ENCODE results near the gene IL17A.
"Not testable (repeated sequence)": the region's sequence is repeated elsewhere in the genome, so short reads cannot be mapped to it uniquely, and the experiment has no call there.

The IL17A gene

DNA sequence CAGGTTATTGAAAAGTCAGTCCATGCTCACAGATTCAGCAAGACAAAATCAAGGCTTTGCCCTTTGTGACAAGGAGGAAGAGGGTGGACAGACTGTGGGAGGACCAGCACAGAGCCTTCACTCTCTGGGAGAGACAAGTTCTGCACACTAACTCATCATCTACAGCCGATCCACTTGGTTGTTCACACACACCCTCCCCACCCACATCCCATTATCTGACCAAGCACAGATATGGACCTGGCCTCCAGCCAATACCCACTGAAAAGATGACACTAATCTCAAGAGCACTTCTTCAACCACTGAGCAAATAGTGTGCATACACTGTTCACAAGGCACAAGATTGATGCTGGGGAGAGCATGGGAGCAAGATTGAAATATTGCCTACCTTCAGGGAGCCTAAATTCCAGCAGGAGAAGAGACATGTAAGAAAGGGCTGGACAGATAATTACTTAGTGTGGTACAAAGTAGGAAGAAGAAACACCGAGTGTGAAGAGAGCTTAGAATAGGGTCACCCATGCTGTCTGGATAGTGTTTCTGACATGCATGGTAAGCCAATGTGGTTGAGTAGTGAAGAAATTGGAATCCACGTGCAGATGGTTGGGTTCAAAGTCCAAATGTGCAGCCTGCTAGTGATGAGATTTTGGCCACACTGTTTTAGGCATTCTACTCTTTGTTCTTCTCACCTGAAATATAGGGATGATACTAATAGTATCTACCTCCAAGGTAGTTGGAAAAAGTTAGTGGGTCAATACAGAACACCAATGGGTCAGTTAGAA, 21.7 kb upstream of the IL17A start:
- no peak for DNase-seq

- DNase-seq = no peak
Measured at GRCh38 chr6:52167267-52167666, 18.9 kb upstream of the IL17A start.

GRCh38 chr6:52168351-52168750, 17.8 kb upstream of the IL17A start:
- not testable (repeated sequence) for DNase-seq

DNA sequence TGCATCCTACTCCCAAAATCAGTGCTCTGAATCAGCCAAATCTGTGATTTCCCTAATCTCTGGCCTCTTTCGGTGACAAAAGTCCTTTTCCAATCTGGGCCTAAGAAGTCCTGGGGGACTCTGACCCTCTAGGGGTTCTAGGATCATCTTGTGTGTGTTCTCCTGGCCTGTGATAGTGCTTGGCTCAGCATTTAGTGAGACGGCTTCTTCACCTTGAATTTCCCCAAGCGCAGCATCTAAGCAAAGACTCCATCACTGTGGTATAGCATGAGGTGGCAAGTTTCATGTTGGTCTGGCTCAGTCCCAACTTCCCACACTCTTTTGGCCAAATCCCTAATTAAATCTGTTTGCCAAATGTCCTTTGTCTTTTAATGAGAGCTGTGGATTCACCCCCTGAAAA, 12.1 kb upstream of the IL17A start:
- DNase-seq = no peak

DNA sequence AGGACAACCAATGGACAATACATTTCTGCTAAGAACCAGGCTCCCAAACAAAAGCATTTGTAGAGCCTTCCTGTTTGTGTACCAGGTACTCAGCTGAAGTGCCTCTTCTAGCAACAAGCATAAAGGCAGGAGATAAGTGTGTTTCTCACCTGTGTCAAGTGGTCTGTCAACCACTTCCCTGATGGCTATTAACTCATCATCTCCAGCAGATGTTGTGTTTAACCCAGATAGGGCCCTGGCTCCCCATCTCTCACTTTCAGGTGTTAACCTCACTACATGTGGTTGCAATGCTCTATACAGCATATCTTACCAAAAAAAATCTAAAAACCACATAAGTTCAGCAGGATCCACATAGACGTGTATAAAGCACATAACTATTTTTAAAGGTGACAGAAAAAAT, 9.6 kb upstream of the IL17A start:
- no peak for DNase-seq

DNA sequence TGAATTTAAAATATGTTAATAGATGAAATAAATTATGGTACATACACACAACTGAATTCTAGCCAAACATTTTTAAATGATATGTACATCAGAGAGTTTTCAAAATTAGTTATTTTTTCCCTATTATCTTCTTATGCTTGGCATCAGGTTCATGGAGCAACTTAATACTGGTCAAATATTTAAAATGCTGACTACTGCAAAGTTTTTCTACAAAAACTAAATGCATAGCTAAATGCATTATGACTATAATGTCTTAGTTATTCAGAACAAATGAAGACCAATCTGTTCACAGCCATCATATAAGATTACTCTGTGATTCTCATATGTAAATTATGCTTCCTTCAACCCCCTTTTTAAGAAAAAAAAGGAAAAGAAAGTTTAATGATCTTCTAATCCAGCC, 8.2 kb upstream of the IL17A start:
- DNase-seq = no peak

DNA sequence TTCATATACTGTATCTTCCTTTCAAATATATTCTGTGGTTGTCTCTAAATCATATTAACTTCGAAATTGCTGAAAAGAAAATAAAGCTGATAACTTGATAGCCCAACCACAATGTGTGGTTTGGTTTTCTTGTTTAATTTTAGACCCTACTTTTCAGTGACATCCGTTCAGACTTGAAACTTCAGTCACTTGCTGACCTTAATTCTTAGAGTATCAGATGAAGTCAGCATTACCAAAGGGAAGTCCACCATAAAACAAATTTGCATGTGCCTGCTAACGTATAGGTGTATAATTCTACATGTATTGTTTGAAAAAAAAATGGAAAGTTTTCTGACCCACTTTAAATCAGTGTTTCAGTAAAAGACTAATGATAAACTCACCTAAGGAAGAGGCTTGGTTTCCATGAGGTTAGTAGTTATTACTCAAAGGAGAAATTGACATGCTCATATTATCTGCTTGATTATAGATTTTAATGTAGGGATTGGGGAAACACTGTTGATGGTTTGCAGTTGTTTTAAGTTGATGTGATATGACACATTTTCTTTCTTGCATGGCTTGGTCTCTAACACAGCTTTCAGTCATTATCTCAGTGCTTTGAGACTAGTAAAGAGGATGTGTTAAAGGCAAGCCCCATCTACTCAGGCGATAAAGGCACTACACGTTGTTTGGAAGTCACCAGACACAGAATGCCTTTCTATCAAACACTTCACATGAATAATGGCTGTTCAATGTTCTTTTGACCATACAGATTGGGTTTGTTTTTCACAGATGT, 5.2 kb upstream of the IL17A start:
- no peak for DNase-seq

GRCh38 chr6:52183131-52183713, 3.0 kb upstream of the IL17A start:
- DNase-seq = no peak

DNA sequence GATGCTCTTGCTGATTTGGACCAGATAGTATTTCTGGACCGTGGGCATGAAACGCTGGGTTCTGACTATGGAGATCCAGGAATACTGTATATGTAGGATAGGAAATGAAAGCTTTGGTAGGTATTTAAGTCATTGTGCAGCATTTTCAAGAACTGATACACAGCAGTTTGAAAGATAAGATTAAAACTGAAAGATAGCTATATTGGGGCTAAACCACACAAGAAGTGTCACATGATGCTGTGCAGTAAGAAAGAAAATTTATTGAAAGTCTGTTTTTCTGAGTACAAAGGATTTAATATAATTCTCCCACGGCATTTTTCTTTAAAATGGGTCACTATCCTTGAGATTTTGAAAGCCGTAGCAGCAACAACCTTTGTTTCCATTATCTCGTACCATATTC, 305 bp downstream of the IL17A start:
- no peak for DNase-seq

DNA sequence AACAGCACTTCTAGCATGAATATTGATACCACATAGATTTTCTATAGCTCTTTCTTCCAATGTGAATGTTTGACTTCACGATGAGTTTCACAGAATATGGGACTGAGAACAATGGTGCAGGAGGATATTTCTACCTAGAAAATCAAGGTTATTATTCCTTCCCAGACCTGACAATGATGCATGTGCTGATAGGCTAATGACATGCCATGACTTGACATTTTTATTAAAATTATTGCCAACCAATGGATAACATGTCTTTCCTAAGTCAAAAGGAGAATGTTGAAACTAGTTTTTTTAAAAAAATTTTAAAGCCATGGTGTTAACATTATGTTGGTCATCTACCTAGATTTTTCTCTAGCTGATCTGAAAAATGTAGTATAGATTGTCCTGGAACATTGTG, 923 bp downstream of the IL17A start:
- no peak for DNase-seq

- no peak for DNase-seq
Measured at GRCh38 chr6:52189974-52190373, 3.8 kb downstream of the IL17A start.

DNA sequence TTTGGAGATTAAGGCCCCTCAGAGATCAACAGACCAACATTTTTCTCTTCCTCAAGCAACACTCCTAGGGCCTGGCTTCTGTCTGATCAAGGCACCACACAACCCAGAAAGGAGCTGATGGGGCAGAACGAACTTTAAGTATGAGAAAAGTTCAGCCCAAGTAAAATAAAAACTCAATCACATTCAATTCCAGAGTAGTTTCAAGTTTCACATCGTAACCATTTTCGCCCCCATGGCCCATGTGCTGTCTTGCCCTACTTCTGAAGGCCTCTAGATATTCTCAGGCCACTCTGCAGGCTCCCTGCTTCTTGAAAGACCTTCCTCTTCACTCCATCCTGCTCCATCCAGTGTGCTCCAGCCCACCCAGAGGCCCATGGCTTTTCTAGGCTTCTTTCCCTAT, 4.2 kb downstream of the IL17A start:
- no peak for DNase-seq

- DNase-seq = no peak
Measured at GRCh38 chr6:52191824-52192223, 5.6 kb downstream of the IL17A start.

- DNase-seq = no peak
Measured at GRCh38 chr6:52195886-52196285, 9.7 kb downstream of the IL17A start.

DNA sequence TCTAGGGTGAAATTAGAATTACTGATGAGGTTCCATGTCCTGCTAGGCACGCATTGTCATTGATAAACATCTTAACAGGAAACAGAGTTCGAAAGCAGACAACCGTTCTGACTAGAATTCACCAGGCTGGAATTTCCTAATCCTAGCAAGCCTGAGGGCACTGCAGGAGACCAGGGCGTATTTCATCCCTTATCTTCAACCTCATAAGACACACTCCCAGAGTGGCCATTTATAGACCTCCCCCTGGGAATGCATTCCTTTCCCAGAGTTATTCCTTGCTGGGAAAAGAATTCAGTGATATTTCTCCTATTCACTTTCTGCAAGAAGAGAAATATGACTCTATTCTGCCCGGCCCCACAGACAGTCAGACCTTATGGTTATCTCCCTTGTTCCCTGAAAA, 13.9 kb downstream of the IL17A start:
- not testable (repeated sequence) for DNase-seq

DNA sequence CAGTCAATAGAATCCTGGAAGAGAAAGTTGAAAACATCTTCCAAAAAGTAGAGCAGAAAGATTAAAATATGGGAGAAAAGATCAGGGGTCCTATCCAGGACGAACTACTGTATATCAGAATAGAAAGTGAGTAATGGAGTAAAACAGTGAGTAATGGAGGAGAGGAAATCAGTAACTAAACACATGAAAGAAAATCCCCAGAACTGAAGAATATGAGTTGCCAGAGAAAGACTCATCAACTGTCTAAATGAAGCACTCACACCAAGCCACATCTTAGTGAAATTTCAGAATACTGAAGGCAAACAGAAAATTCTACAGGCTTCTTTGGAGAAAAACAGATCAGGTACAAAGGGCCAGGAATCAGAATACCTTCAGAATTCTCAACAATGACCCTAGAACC, 14.9 kb downstream of the IL17A start:
- no peak for DNase-seq

GRCh38 chr6:52201493-52201892, 15.3 kb downstream of the IL17A start:
- DNase-seq = no peak

DNA sequence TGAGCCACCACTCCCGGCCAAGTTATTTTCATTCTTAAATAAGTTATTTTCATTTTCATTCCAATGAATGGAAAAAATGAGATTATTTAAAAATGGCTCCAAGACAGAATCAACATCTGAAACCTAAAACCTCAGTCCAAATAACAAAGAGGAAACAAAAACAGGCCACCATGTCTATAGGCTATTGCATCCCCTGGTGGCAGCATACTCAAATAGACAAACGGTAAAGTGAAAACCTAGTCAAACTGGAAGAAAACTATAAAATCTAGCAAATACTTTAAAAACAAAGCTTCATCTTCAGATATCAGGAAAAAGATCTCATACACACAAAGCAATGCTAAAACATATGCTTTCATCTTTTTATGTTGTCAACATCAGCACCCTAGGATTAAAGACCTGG, 20.9 kb downstream of the IL17A start:
- no peak for DNase-seq

DNA sequence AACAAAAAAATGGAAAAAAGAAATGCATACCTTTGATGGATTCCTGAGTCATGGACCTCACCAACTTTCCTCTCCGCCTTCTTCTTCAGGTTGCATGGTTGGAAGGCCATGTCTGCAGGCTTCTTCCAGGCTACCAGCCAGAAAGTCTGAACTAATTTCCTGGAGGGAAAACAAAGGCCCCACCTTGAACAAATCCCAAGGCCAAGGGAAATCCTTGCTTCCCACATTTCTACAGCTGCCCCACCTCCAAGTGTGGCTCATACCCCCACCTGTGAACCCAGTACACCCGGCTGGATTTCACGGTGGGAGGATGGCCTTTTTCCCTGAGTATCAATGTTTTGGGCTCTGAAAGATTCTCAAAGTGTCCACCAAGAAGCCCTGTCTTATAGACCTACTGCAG, 22.4 kb downstream of the IL17A start:
- no peak for DNase-seq

GRCh38 chr6:52209770-52210169, 23.6 kb downstream of the IL17A start:
- DNase-seq = no peak

DNA sequence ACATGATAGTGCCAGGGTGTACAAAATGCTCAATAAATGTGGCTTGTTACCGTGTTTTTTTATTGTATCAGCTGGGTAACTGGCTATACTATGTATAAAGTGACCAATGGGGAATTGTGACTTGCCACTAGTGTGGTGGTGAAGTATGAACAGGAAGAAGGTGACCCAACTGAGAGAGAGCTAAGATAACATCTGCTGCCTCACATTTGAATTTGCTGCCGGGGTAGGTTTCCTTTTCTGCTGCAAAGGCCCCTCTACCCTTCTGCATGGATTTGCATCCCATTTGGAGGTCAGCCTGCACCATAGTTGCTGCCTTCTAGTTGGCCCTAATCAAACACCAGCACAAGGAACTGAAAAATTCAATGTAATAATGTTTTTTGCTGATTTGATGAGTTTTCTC, 24.1 kb downstream of the IL17A start:
- DNase-seq = no peak

DNA sequence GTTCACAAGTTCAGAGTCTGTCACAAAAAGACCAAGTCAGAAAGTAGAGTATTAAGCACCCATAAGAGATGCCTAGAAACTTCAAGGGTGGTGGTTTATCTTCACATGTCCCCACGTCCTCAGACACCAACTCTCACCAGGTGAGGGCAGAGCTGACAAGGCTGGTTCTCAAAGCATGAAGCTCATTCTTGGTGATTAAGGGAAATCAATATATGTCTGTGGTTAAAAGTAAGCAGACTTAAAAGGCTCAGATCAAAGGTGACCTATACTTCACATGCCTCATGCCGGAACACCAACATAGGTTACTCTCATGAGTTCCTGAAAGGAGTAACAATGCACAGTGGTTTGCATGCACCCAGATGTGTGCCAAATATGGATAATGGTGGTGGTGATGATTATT, 27.0 kb downstream of the IL17A start:
- DNase-seq = no peak

DNA sequence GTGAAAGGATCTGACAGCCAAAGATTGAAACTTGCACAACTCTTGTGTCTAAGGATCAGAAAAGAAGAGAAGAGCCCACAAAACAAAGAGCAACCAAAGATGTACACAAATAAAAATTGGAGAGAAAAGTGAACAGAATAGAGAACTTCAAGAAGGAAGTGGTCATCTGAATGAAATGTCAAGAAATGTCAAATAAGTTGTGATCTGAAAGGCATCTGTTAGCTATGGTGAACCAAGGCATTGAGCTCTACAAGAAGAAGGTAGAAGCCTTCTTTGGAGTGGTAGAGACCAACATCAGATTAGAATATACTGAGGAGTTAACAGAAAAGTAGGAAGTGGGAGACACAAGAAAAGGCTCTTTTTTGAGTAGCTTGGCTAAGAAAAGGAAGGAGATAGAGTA, 29.6 kb downstream of the IL17A start:
- no peak for DNase-seq

DNA sequence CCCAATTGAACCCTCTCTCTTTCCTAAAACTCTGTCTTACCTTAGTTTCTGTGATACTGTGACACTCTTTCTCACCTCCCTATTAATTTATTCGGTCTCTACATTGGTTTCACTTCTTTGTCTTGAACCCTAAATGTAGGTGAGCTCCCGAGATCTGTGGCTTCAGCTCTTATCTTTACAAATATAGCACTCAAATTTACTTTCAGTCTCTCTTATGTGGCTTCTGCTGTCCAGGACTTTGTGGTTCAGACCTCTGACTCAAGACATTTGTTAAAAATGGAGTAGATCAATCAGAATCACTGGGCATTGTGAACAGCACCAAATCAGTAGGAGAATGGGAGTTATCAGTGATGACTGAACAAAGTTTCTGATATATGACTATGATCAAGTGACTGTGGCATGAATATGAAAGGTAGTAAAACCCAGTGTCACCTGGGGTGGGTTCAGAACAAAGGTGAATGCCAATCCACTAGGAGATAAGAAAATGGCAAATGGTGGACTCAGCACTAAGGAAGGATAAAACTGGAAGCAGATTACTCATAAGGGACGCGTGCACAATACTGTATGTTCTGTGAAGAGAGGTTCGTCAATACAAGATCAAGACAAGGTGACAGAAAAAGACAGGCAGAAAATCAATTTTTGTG, 30.9 kb downstream of the IL17A start:
- no peak for DNase-seq
